ENCODE measurements around the gene SP6.

Gene SP6

GRCh38 chr17:47850692-47851573 lies at the start of gene SP6:
TSS of gene SP6 (minus strand) at chr17:47851163. CDS start at chr17:47848429, 2,734 bp downstream.
- DNase-seq, result peak; percentile 88

- DNase-seq, result no peak
Measured at GRCh38 chr17:47899643-47900042, 48.7 kb upstream of the SP6 start.

- DNase-seq, result no peak
Measured at GRCh38 chr17:47898241-47898640, 47.3 kb upstream of the SP6 start.

GRCh38 chr17:47897561-47897960 lies 46.6 kb upstream of the SP6 start:
- DNase-seq, result no peak

GRCh38 chr17:47896672-47897490 lies 45.9 kb upstream of the SP6 start:
- DNase-seq, result no peak

- peak; percentile 100 for DNase-seq
Measured at GRCh38 chr17:47895856-47896671, 45.1 kb upstream of the SP6 start, which contains the start of gene SP2. TSS of gene SP2 (plus strand) at chr17:47896236. CDS start at chr17:47896287, 51 bp downstream.

GRCh38 chr17:47895347-47895855 lies 44.4 kb upstream of the SP6 start:
- DNase-seq, result peak; percentile 49

GRCh38 chr17:47894498-47895346 lies 43.8 kb upstream of the SP6 start:
- no peak for DNase-seq

- no peak for DNase-seq
Measured at GRCh38 chr17:47891545-47892088, 40.7 kb upstream of the SP6 start.

GRCh38 chr17:47889734-47890529 lies 39.0 kb upstream of the SP6 start:
- DNase-seq, result peak; percentile 90

GRCh38 chr17:47888293-47888692 lies 37.3 kb upstream of the SP6 start:
- DNase-seq, result no peak

GRCh38 chr17:47884905-47885730 lies 34.2 kb upstream of the SP6 start:
- no peak for DNase-seq

- DNase-seq, result no peak
Measured at GRCh38 chr17:47884427-47884740, 33.4 kb upstream of the SP6 start.

GRCh38 chr17:47883589-47884426 lies 32.8 kb upstream of the SP6 start:
- DNase-seq, result no peak

GRCh38 chr17:47882695-47883588 lies 32.0 kb upstream of the SP6 start:
- no peak for DNase-seq

- no peak for DNase-seq
Measured at GRCh38 chr17:47882247-47882646, 31.3 kb upstream of the SP6 start.

- DNase-seq, result peak; percentile 22
Measured at GRCh38 chr17:47879776-47880454, 29.0 kb upstream of the SP6 start.
